ENCODE results near the gene ANKS1B.

DNA sequence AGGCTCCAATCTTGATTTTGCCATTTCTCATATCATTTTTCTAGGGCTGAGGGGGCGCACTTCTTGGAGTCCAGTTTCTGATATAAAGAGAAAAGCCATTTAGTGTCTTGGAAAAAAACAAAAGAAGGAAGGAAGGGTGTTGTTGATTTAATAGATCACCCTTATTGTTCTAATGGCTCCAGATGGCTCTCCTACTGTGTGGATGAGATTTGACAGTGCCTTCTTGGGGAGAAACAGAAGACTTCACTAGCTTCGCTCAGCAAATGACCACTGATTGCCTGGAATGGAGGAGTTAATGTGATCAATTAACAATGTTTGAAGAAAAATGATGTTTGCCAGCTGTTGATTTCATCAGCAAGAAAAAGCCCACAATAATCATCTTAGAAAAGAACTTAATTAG is 1123.5 kb downstream of the ANKS1B start:
- TF ChIP-seq, protein P1, sequence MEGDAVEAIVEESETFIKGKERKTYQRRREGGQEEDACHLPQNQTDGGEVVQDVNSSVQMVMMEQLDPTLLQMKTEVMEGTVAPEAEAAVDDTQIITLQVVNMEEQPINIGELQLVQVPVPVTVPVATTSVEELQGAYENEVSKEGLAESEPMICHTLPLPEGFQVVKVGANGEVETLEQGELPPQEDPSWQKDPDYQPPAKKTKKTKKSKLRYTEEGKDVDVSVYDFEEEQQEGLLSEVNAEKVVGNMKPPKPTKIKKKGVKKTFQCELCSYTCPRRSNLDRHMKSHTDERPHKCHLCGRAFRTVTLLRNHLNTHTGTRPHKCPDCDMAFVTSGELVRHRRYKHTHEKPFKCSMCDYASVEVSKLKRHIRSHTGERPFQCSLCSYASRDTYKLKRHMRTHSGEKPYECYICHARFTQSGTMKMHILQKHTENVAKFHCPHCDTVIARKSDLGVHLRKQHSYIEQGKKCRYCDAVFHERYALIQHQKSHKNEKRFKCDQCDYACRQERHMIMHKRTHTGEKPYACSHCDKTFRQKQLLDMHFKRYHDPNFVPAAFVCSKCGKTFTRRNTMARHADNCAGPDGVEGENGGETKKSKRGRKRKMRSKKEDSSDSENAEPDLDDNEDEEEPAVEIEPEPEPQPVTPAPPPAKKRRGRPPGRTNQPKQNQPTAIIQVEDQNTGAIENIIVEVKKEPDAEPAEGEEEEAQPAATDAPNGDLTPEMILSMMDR (IDR thresholded peaks at IDR 0.05 in 2 of 3, conservative IDR thresholded peaks at IDR 0.05 in 1 of 3; ENCODE audit: borderline replicate concordance in 1 of 3, insufficient read depth in 1 of 3, low read depth in 2 of 3, low read length in 2 of 3): 0 out of 6 replicates have a peak, but pooled peaks of 1 of the 3 experiments have one; percentile 8
- TF ChIP-seq EZH2 (IDR thresholded peaks at IDR 0.05): no peak
- TF ChIP-seq EZH2phosphoT487 (IDR thresholded peaks at IDR 0.05; ENCODE audit: borderline replicate concordance): no peak
- no peak for TF ChIP-seq ZNF274 (IDR thresholded peaks at IDR 0.05; ENCODE audit: low read depth, low read length)
- no peak for TF ChIP-seq POLR2A (IDR thresholded peaks at IDR 0.05; ENCODE audit: borderline replicate concordance, extremely low read depth, insufficient read depth, insufficient read length)
- TF ChIP-seq POLR2AphosphoS5 (IDR thresholded peaks at IDR 0.05; ENCODE audit: low read depth, low read length): no peak
- no peak for TF ChIP-seq SRF (IDR thresholded peaks at IDR 0.05; ENCODE audit: low read depth)

Measured in HCT116 (cell line).